ENCODE data around the gene RCCD1. TPM values are rescaled to one million over a fixed set of nuclear protein-coding genes. Genes with fewer than 3 reads are reported as not detected.

Gene RCCD1
- total RNA-seq, 1 experiment from 2014 or later: 38.5 TPM

- Histone ChIP-seq H3K4me2 (ENCODE audit: low read length) (peak overlapping the region; percentile 89), H3K4me1 (ENCODE audit: control insufficient read depth in 1 of 2, insufficient read depth in 2 of 2, low read length in 2 of 2) (peaks cover 7 to 19% of the 10 kb centered on the region in 2 experiments), H3K9me2 (ENCODE audit: insufficient read depth) (no peaks in the 10 kb centered on the region), H3K4me3 (replicated peaks in 1 of 2; ENCODE audit: low read depth in 1 of 2, low read length in 2 of 2) (peak overlapping the region; percentile 84 to 89), H3K36me3 (ENCODE audit: control insufficient read depth in 1 of 2, insufficient read depth in 2 of 2, low read length in 2 of 2) (peaks cover 12 to 22% of the 10 kb centered on the region in 2 experiments; a peak in 3 of 4 replicates), H3K27ac (ENCODE audit: low read depth, low read length) (peak overlapping the region; percentile 91), H4K20me1 (ENCODE audit: insufficient read depth) (no peaks in the 10 kb centered on the region), H3K9me3 (ENCODE audit: control insufficient read depth in 1 of 2, insufficient read depth in 1 of 2, low read depth in 1 of 2, low read length in 2 of 2) (no peaks in the 10 kb centered on the region), H2AFZ (ENCODE audit: low read depth, low read length, poor library complexity, severe bottlenecking) (no peak overlapping the region), H3K27me3 (ENCODE audit: insufficient read depth, low read length) (no peaks in the 10 kb centered on the region), H3K79me2 (ENCODE audit: insufficient read depth, low read length) (peaks cover 74% of the 10 kb centered on the region), H3K9ac (ENCODE audit: low read length) (peak overlapping the region; percentile 100)
- TF ChIP-seq CEBPB (IDR thresholded peaks at IDR 0.05; ENCODE audit: low read depth) (no peak), ZFX (IDR thresholded peaks at IDR 0.05) (peak; percentile 79; the same call in 1 of the 2 replicates)
- no TSS peak for BruUV-seq (replicated peaks)
- CTCF ChIA-PET: interaction anchor here (1.0 kb wide), 2 partner anchors 62 to 254 kb away, joined by 3 to 5 read pairs; partner anchors contain the start of gene HDDC3
- DNase-seq (ENCODE audit: low read depth, low spot score) (no peak), ATAC-seq (peak; percentile 7)
- POLR2A ChIA-PET: interaction anchor here (0.8 kb wide), 1 partner anchor 62 kb away, joined by 3 read pairs; no protein-coding TSS in a partner anchor
- RAD21 ChIA-PET (ENCODE audit: low non-redundant PET in 1 of 2, low total read pairs in 2 of 2, uncharacterized antibody in 2 of 2, unreplicated experiment in 2 of 2): no interaction called here
- intact Hi-C loops (cut with micrococcal nuclease): loop anchor here (1.0 kb wide), 1 partner anchor 40 kb away; the partner anchor contains the start of gene RCCD1
These were observed 39.4 kb downstream of the RCCD1 start for GRCh38 chr15:90994059-90994416.

- H2AFZ ChIP-seq (ENCODE audit: low read depth, low read length, poor library complexity, severe bottlenecking): peak within 1 kb of the TSS; percentile 36
- intact Hi-C loops (cut with micrococcal nuclease): loop anchor here (1.0 kb wide), 1 partner anchor 40 kb away; the partner anchor contains the start of gene RCCD1
- peaks cover 7 to 19% of the 10 kb centered on the region in 2 experiments for H3K4me1 ChIP-seq (ENCODE audit: control insufficient read depth in 1 of 2, insufficient read depth in 2 of 2, low read length in 2 of 2)
- H3K9ac ChIP-seq (ENCODE audit: low read length): peak within 1 kb of the TSS; percentile 100
- H3K27ac ChIP-seq (ENCODE audit: low read depth, low read length): peak within 1 kb of the TSS; percentile 91
- RAD21 ChIA-PET (ENCODE audit: low non-redundant PET in 1 of 2, low total read pairs in 2 of 2, uncharacterized antibody in 2 of 2, unreplicated experiment in 2 of 2): no interaction called here
- H4K20me1 ChIP-seq (ENCODE audit: insufficient read depth): no peaks in the 10 kb centered on the region
- no peaks in the 10 kb centered on the region for H3K9me2 ChIP-seq (ENCODE audit: insufficient read depth)
- peaks cover 16 to 26% of the 10 kb centered on the region in 2 experiments; a peak in 3 of 4 replicates for H3K36me3 ChIP-seq (ENCODE audit: control insufficient read depth in 1 of 2, insufficient read depth in 2 of 2, low read length in 2 of 2)
- DNase-seq (ENCODE audit: low read depth, low spot score): peak; percentile 94
- H3K4me2 ChIP-seq (ENCODE audit: low read length): peak within 1 kb of the TSS; percentile 89
- CTCF ChIA-PET: interaction anchor here (0.6 to 1.0 kb wide), 3 partner anchors 10 to 253 kb away, joined by 3 to 5 read pairs (median 3); partner anchors contain the start of gene HDDC3
- H3K27me3 ChIP-seq (ENCODE audit: insufficient read depth, low read length): no peaks in the 10 kb centered on the region
- peak; percentile 97 for ATAC-seq
- TSS peak; percentile 89 for BruUV-seq (replicated peaks)
- H3K79me2 ChIP-seq (ENCODE audit: insufficient read depth, low read length): peaks cover 68% of the 10 kb centered on the region
- POLR2A ChIA-PET: interaction anchor here (0.6 to 0.8 kb wide), 2 partner anchors 63 to 1906 kb away, joined by 3 read pairs; partner anchors contain the start of gene CHD2
- H3K9me3 ChIP-seq (ENCODE audit: control insufficient read depth in 1 of 2, insufficient read depth in 1 of 2, low read depth in 1 of 2, low read length in 2 of 2): no peaks in the 10 kb centered on the region
- H3K4me3 ChIP-seq (replicated peaks in 1 of 2; ENCODE audit: low read depth in 1 of 2, low read length in 2 of 2): peak within 1 kb of the TSS; percentile 84 to 89
- TF ChIP-seq CEBPB (IDR thresholded peaks at IDR 0.05; ENCODE audit: low read depth) (no peak), SP1 (IDR thresholded peaks at IDR 0.05; ENCODE audit: low read depth) (peak; percentile 97), ATF3 (IDR thresholded peaks at IDR 0.05) (no peak), SIN3A (IDR thresholded peaks at IDR 0.05; ENCODE audit: low read depth) (peak; percentile 98), REST (IDR thresholded peaks at IDR 0.05; ENCODE audit: low read depth) (no peak), ZBTB33 (IDR thresholded peaks at IDR 0.05; ENCODE audit: extremely low read depth, insufficient replicate concordance, low read length) (peak; percentile 82), CBX3 (IDR thresholded peaks at IDR 0.05; ENCODE audit: low read depth) (peak; percentile 53), FOSL1 (IDR thresholded peaks at IDR 0.05; ENCODE audit: low read depth) (no peak), TCF7L2 (IDR thresholded peaks at IDR 0.05; ENCODE audit: borderline replicate concordance, extremely low read depth, insufficient read depth, insufficient read length) (peak; percentile 91), EZH2phosphoT487 (IDR thresholded peaks at IDR 0.05; ENCODE audit: borderline replicate concordance) (no peak), EZH2 (IDR thresholded peaks at IDR 0.05) (no peak)
These were observed 40.0 kb downstream of the RCCD1 start, which contains the start of gene PRC1 for GRCh38 chr15:90994417-90995311. Gene PRC1 (minus strand): TSS chr15:90994535. CDS start chr15:90994417, 118 bp downstream.
